WTC11 (cell line): ENCODE data around the gene TNRC6C. TPM values are rescaled to one million over a fixed set of nuclear protein-coding genes. Genes with fewer than 3 reads are reported as not detected.

Experiments
- ATAC-seq: fragments of 200-7000 bp; cut with Tn5 transposase; 2 replicates; pipeline ENCODE4 v1.10.0; 2021; ENCODE audit warnings: mild to moderate bottlenecking, moderate library complexity
- CTCF ChIA-PET: fragments of 300-600 bp; sonication (Branson Sonifier 250); formaldehyde crosslinking; loops from one replicate; lab custom pipeline; 2021; ENCODE audit warnings: antibody characterized with exemption; lab: Charles Lee
- POLR2A ChIA-PET: fragments of 350-600 bp; sonication (Branson Sonifier 250); formaldehyde crosslinking; loops from one replicate; lab custom pipeline; 2021; ENCODE audit warnings: antibody characterized with exemption; lab: Charles Lee
- DNase-seq: peaks from one replicate; pipeline ENCODE4 v3.0.0; 2021; ENCODE audit warnings: low spot score
- H3K27ac Mint-ChIP-seq: 2 replicates; pipeline ENCODE4 v1.8.0; 2021; ENCODE audit warnings: mixed read lengths
- H3K27me3 Mint-ChIP-seq: 2 replicates; pipeline ENCODE4 v1.8.0; 2021; ENCODE audit warnings: low read depth, mild to moderate bottlenecking, moderate library complexity, mixed read lengths
- H3K36me3 Mint-ChIP-seq: 2 replicates; pipeline ENCODE4 v1.8.0; 2021; ENCODE audit warnings: mixed read lengths
- H3K4me1 Mint-ChIP-seq: 2 replicates; pipeline ENCODE4 v1.8.0; 2022; ENCODE audit warnings: mixed read lengths
- H3K4me3 Mint-ChIP-seq: 2 replicates; pipeline ENCODE4 v1.8.0; 2021; ENCODE audit warnings: mild to moderate bottlenecking, moderate library complexity, mixed read lengths
- H3K9me3 Mint-ChIP-seq: 2 replicates; pipeline ENCODE4 v1.8.0; 2021; ENCODE audit warnings: mixed read lengths
- CREM ChIP-seq: sonication (generic); formaldehyde crosslinking; IDR thresholded peaks from 2 replicates; pipeline ENCODE4 v1.8.1; 2022; ENCODE audit warnings: mild to moderate bottlenecking, missing genetic modification reagents, moderate library complexity
- GABPB1 ChIP-seq: sonication (generic); formaldehyde crosslinking; IDR thresholded peaks from 2 replicates; pipeline ENCODE4 v1.8.1; 2023; ENCODE audit warnings: mild to moderate bottlenecking, missing genetic modification reagents
- IRF2 ChIP-seq: sonication (generic); formaldehyde crosslinking; IDR thresholded peaks from 2 replicates; pipeline ENCODE4 v1.8.0; 2022; ENCODE audit warnings: low read depth, missing genetic modification reagents, borderline replicate concordance
- JAZF1 ChIP-seq: fragments of 250-450 bp; sonication (Bioruptor Pico); IDR thresholded peaks from 2 replicates; pipeline ENCODE4 v1.9.0; 2021; ENCODE audit warnings: moderate library complexity, mild to moderate bottlenecking, inconsistent platforms
- JUN ChIP-seq: sonication (generic); formaldehyde crosslinking; IDR thresholded peaks from 2 replicates; pipeline ENCODE4 v1.8.0; 2023; ENCODE audit warnings: mild to moderate bottlenecking, missing genetic modification reagents
- NR2C2 ChIP-seq: sonication (generic); formaldehyde crosslinking; IDR thresholded peaks from 2 replicates; pipeline ENCODE4 v1.8.0; 2022; ENCODE audit warnings: mild to moderate bottlenecking, missing genetic modification reagents
- NR3C1 ChIP-seq: sonication (generic); formaldehyde crosslinking; conservative IDR thresholded peaks from 2 replicates; pipeline ENCODE4 v1.8.1; 2023; ENCODE audit warnings: low read depth, mild to moderate bottlenecking, missing genetic modification reagents
- OVOL2 ChIP-seq: fragments of 250-450 bp; sonication (Bioruptor Pico); IDR thresholded peaks from 2 replicates; pipeline ENCODE4 v1.9.0; 2021; ENCODE audit warnings: mild to moderate bottlenecking, borderline replicate concordance
- RELA ChIP-seq: sonication (generic); formaldehyde crosslinking; IDR thresholded peaks from 2 replicates; pipeline ENCODE4 v1.8.1; 2022; ENCODE audit warnings: missing genetic modification reagents, mild to moderate bottlenecking, borderline replicate concordance
- TEAD1 ChIP-seq: sonication (generic); formaldehyde crosslinking; IDR thresholded peaks from 2 replicates; pipeline ENCODE4 v1.8.0; 2022; ENCODE audit warnings: mild to moderate bottlenecking, missing genetic modification reagents
- ZNF219 ChIP-seq: sonication (generic); formaldehyde crosslinking; IDR thresholded peaks from 2 replicates; pipeline ENCODE4 v1.8.0; 2023; ENCODE audit warnings: missing genetic modification reagents, mild to moderate bottlenecking, borderline replicate concordance
- ZNF263 ChIP-seq: sonication (generic); formaldehyde crosslinking; IDR thresholded peaks from 2 replicates; pipeline ENCODE4 v1.8.1; 2022; ENCODE audit warnings: low read depth, mild to moderate bottlenecking, moderate library complexity, missing genetic modification reagents
- ZNF396 ChIP-seq: fragments of 250-450 bp; sonication (Bioruptor Pico); IDR thresholded peaks from 2 replicates; pipeline ENCODE4 v1.8.0; 2021; ENCODE audit warnings: mild to moderate bottlenecking, moderate library complexity, borderline replicate concordance
- total RNA-seq: library from RNA; stranded (reverse); gene quantifications from 3 replicates; pipeline ENCODE4 v1.2.3, GENCODE V29; 2021
- TF ChIP-seq, protein P1 (sequence below): sonication (generic); formaldehyde crosslinking; IDR thresholded peaks from 2 replicates; pipeline ENCODE4 v1.8.0; 2022; ENCODE audit warnings: mild to moderate bottlenecking, missing genetic modification reagents
- TF ChIP-seq, protein P2 (sequence below): sonication (generic); formaldehyde crosslinking; IDR thresholded peaks from 2 replicates; pipeline ENCODE4 v1.8.1; 2023; ENCODE audit warnings: mild to moderate bottlenecking, missing genetic modification reagents, moderate library complexity
- TF ChIP-seq, protein P3 (sequence below): sonication (generic); formaldehyde crosslinking; IDR thresholded peaks from 2 replicates; pipeline ENCODE4 v1.8.1; 2022; ENCODE audit warnings: mild to moderate bottlenecking, missing genetic modification reagents, moderate library complexity, borderline replicate concordance
- TF ChIP-seq, protein P4 (sequence below): fragments of 250-450 bp; sonication (Bioruptor Pico); IDR thresholded peaks from 2 replicates; pipeline ENCODE4 v1.8.0; 2021; ENCODE audit warnings: mild to moderate bottlenecking
- TF ChIP-seq, protein P5 (sequence below): fragments of 250-450 bp; sonication (Bioruptor Pico); IDR thresholded peaks from 2 replicates; pipeline ENCODE4 v1.9.0; 2021; ENCODE audit warnings: mild to moderate bottlenecking
- TF ChIP-seq, protein P6 (sequence below): fragments of 250-450 bp; sonication (Bioruptor Pico); IDR thresholded peaks from 2 replicates; pipeline ENCODE4 v1.9.0; 2021; ENCODE audit warnings: mild to moderate bottlenecking, borderline replicate concordance
- TF ChIP-seq, protein P7 (sequence below): sonication (generic); formaldehyde crosslinking; IDR thresholded peaks from 2 replicates; pipeline ENCODE4 v1.8.1; 2022; ENCODE audit warnings: missing genetic modification reagents, borderline replicate concordance
- TF ChIP-seq, protein P8 (sequence below): sonication (generic); formaldehyde crosslinking; IDR thresholded peaks from 2 replicates; pipeline ENCODE4 v1.8.1; 2023; ENCODE audit warnings: mild to moderate bottlenecking, missing genetic modification reagents, borderline replicate concordance
- TF ChIP-seq, protein P9 (sequence below): sonication (generic); formaldehyde crosslinking; IDR thresholded peaks from 2 replicates; pipeline ENCODE4 v1.8.0; 2022; ENCODE audit warnings: mild to moderate bottlenecking, missing genetic modification reagents

Gene TNRC6C
- total RNA-seq, 1 experiment from 2014 or later, result 52.3 TPM

DNA sequence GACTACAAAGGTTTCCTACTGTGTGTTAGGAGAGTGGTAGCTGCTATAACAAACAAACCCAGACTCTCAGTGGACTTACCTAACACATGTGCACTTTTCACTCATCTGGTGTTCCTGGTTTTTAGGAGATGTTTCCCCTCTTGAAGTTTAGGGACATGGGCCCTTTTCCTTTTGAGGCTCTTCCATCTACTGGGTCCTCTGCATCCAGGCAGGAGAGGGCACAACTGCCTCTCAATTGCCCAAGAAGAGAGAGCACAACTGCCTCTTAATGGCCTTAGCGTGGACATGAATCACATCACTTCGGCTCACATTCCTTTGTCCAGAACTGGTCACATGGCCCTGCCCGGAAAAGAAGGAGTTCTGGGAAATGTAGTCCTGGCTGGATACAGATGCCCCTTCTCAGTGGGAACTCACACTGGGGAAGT, 9.8 kb upstream of the TNRC6C start:
- Mint-ChIP-seq H3K4me1 (peaks cover 21% of the 10 kb centered on the region), H3K36me3 (no peaks in the 10 kb centered on the region; the same call in 1 of the 2 replicates)
- peak; percentile 96 for ATAC-seq
- POLR2A ChIA-PET, result interaction anchor here (0.7 kb wide), 1 partner anchor 10 kb away, joined by 4 read pairs; the partner anchor contains the start of gene TNRC6C
- CTCF ChIA-PET, result interaction anchor here (1.1 to 1.2 kb wide), 2 partner anchors 10 to 207 kb away, joined by 3 to 5 read pairs; partner anchors contain the start of gene TNRC6C
- DNase-seq, result no peak
- TF ChIP-seq OVOL2 (CRISPR knock-in tag) (no peak), TEAD1 (CRISPR knock-in tag) (no peak), ZNF219 (CRISPR knock-in tag) (no peak), NR2C2 (CRISPR knock-in tag) (no peak), NR3C1 (CRISPR knock-in tag) (no peak), RELA (CRISPR knock-in tag) (no peak), IRF2 (CRISPR knock-in tag) (no peak), CREM (CRISPR knock-in tag) (no peak), JUN (CRISPR knock-in tag) (no peak), JAZF1 (CRISPR knock-in tag) (no peak), GABPB1 (no peak), ZNF396 (no peak), ZNF263 (CRISPR knock-in tag) (no peak)
- TF ChIP-seq, protein P1, sequence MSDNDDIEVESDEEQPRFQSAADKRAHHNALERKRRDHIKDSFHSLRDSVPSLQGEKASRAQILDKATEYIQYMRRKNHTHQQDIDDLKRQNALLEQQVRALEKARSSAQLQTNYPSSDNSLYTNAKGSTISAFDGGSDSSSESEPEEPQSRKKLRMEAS, result peak; percentile 45; the same call in 1 of the 2 replicates
- TF ChIP-seq, protein P2, sequence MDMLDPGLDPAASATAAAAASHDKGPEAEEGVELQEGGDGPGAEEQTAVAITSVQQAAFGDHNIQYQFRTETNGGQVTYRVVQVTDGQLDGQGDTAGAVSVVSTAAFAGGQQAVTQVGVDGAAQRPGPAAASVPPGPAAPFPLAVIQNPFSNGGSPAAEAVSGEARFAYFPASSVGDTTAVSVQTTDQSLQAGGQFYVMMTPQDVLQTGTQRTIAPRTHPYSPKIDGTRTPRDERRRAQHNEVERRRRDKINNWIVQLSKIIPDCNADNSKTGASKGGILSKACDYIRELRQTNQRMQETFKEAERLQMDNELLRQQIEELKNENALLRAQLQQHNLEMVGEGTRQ (CRISPR knock-in tag), result peak; percentile 97
- TF ChIP-seq, protein P3, sequence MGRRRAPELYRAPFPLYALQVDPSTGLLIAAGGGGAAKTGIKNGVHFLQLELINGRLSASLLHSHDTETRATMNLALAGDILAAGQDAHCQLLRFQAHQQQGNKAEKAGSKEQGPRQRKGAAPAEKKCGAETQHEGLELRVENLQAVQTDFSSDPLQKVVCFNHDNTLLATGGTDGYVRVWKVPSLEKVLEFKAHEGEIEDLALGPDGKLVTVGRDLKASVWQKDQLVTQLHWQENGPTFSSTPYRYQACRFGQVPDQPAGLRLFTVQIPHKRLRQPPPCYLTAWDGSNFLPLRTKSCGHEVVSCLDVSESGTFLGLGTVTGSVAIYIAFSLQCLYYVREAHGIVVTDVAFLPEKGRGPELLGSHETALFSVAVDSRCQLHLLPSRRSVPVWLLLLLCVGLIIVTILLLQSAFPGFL (CRISPR knock-in tag), result no peak
- TF ChIP-seq, protein P4, sequence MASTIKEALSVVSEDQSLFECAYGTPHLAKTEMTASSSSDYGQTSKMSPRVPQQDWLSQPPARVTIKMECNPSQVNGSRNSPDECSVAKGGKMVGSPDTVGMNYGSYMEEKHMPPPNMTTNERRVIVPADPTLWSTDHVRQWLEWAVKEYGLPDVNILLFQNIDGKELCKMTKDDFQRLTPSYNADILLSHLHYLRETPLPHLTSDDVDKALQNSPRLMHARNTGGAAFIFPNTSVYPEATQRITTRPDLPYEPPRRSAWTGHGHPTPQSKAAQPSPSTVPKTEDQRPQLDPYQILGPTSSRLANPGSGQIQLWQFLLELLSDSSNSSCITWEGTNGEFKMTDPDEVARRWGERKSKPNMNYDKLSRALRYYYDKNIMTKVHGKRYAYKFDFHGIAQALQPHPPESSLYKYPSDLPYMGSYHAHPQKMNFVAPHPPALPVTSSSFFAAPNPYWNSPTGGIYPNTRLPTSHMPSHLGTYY (CRISPR knock-in tag), result no peak
- TF ChIP-seq, protein P5, sequence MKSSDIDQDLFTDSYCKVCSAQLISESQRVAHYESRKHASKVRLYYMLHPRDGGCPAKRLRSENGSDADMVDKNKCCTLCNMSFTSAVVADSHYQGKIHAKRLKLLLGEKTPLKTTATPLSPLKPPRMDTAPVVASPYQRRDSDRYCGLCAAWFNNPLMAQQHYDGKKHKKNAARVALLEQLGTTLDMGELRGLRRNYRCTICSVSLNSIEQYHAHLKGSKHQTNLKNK (CRISPR knock-in tag), result no peak
- TF ChIP-seq, protein P6, sequence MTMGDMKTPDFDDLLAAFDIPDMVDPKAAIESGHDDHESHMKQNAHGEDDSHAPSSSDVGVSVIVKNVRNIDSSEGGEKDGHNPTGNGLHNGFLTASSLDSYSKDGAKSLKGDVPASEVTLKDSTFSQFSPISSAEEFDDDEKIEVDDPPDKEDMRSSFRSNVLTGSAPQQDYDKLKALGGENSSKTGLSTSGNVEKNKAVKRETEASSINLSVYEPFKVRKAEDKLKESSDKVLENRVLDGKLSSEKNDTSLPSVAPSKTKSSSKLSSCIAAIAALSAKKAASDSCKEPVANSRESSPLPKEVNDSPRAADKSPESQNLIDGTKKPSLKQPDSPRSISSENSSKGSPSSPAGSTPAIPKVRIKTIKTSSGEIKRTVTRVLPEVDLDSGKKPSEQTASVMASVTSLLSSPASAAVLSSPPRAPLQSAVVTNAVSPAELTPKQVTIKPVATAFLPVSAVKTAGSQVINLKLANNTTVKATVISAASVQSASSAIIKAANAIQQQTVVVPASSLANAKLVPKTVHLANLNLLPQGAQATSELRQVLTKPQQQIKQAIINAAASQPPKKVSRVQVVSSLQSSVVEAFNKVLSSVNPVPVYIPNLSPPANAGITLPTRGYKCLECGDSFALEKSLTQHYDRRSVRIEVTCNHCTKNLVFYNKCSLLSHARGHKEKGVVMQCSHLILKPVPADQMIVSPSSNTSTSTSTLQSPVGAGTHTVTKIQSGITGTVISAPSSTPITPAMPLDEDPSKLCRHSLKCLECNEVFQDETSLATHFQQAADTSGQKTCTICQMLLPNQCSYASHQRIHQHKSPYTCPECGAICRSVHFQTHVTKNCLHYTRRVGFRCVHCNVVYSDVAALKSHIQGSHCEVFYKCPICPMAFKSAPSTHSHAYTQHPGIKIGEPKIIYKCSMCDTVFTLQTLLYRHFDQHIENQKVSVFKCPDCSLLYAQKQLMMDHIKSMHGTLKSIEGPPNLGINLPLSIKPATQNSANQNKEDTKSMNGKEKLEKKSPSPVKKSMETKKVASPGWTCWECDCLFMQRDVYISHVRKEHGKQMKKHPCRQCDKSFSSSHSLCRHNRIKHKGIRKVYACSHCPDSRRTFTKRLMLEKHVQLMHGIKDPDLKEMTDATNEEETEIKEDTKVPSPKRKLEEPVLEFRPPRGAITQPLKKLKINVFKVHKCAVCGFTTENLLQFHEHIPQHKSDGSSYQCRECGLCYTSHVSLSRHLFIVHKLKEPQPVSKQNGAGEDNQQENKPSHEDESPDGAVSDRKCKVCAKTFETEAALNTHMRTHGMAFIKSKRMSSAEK (CRISPR knock-in tag), result no peak
- TF ChIP-seq, protein P7, sequence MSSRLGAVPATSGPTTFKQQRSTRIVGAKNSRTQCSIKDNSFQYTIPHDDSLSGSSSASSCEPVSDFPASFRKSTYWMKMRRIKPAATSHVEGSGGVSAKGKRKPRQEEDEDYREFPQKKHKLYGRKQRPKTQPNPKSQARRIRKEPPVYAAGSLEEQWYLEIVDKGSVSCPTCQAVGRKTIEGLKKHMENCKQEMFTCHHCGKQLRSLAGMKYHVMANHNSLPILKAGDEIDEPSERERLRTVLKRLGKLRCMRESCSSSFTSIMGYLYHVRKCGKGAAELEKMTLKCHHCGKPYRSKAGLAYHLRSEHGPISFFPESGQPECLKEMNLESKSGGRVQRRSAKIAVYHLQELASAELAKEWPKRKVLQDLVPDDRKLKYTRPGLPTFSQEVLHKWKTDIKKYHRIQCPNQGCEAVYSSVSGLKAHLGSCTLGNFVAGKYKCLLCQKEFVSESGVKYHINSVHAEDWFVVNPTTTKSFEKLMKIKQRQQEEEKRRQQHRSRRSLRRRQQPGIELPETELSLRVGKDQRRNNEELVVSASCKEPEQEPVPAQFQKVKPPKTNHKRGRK, result no peak
- TF ChIP-seq, protein P8, sequence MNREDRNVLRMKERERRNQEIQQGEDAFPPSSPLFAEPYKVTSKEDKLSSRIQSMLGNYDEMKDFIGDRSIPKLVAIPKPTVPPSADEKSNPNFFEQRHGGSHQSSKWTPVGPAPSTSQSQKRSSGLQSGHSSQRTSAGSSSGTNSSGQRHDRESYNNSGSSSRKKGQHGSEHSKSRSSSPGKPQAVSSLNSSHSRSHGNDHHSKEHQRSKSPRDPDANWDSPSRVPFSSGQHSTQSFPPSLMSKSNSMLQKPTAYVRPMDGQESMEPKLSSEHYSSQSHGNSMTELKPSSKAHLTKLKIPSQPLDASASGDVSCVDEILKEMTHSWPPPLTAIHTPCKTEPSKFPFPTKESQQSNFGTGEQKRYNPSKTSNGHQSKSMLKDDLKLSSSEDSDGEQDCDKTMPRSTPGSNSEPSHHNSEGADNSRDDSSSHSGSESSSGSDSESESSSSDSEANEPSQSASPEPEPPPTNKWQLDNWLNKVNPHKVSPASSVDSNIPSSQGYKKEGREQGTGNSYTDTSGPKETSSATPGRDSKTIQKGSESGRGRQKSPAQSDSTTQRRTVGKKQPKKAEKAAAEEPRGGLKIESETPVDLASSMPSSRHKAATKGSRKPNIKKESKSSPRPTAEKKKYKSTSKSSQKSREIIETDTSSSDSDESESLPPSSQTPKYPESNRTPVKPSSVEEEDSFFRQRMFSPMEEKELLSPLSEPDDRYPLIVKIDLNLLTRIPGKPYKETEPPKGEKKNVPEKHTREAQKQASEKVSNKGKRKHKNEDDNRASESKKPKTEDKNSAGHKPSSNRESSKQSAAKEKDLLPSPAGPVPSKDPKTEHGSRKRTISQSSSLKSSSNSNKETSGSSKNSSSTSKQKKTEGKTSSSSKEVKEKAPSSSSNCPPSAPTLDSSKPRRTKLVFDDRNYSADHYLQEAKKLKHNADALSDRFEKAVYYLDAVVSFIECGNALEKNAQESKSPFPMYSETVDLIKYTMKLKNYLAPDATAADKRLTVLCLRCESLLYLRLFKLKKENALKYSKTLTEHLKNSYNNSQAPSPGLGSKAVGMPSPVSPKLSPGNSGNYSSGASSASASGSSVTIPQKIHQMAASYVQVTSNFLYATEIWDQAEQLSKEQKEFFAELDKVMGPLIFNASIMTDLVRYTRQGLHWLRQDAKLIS (CRISPR knock-in tag), result no peak
- TF ChIP-seq, protein P9, sequence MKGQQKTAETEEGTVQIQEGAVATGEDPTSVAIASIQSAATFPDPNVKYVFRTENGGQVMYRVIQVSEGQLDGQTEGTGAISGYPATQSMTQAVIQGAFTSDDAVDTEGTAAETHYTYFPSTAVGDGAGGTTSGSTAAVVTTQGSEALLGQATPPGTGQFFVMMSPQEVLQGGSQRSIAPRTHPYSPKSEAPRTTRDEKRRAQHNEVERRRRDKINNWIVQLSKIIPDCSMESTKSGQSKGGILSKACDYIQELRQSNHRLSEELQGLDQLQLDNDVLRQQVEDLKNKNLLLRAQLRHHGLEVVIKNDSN (CRISPR knock-in tag), result peak; percentile 98
- TF ChIP-seq, all 79 proteins: peak for 3
- Mint-ChIP-seq H3K4me3 (peak overlapping the region; percentile 60), H3K9me3 (peaks cover 12% of the 10 kb centered on the region), H3K27ac (peak overlapping the region; percentile 58; the same call in 1 of the 2 replicates), H3K27me3 (peaks cover 18% of the 10 kb centered on the region)
